Effector CD8-positive, alpha-beta T cell (primary cell): ENCODE measurements around the gene COL18A1.
"Not testable (repeated sequence)": the region's sequence is repeated elsewhere in the genome, so short reads cannot be mapped to it uniquely, and the experiment has no call there.

Source experiments
- DNase-seq: peaks from one replicate; lab custom pipeline; 2025; lab: John Stamatoyannopoulos, UW

COL18A1 gene

GRCh38 chr21:45427331-45428271 lies 22.6 kb downstream of the COL18A1 start:
- no peak for DNase-seq

GRCh38 chr21:45428534-45428933 lies 23.6 kb downstream of the COL18A1 start:
- DNase-seq: no peak

GRCh38 chr21:45429221-45430175 lies 24.5 kb downstream of the COL18A1 start:
- no peak for DNase-seq

- no peak for DNase-seq
Observed at GRCh38 chr21:45430521-45431501, 25.8 kb downstream of the COL18A1 start.

- DNase-seq: no peak
Observed at GRCh38 chr21:45431781-45432572, 27.0 kb downstream of the COL18A1 start.

GRCh38 chr21:45432575-45433255 lies 27.8 kb downstream of the COL18A1 start:
- DNase-seq: no peak

- no peak for DNase-seq
Observed at GRCh38 chr21:45433301-45433700, 28.3 kb downstream of the COL18A1 start.

GRCh38 chr21:45433911-45434644 lies 29.1 kb downstream of the COL18A1 start:
- no peak for DNase-seq

- no peak for DNase-seq
Observed at GRCh38 chr21:45434645-45435217, 29.8 kb downstream of the COL18A1 start.

GRCh38 chr21:45435405-45435981 lies 30.5 kb downstream of the COL18A1 start:
- no peak for DNase-seq

GRCh38 chr21:45436351-45437065 lies 31.5 kb downstream of the COL18A1 start:
- no peak for DNase-seq

GRCh38 chr21:45437844-45438243 lies 32.9 kb downstream of the COL18A1 start:
- not testable (repeated sequence) for DNase-seq

GRCh38 chr21:45438391-45439145 lies 33.6 kb downstream of the COL18A1 start:
- no peak for DNase-seq

- DNase-seq: peak; percentile 68
Observed at GRCh38 chr21:45439161-45439872, 34.4 kb downstream of the COL18A1 start.

- DNase-seq: no peak
Observed at GRCh38 chr21:45439901-45440461, 35.0 kb downstream of the COL18A1 start.
